ENCODE measurements around the gene GNAI3.

DNA sequence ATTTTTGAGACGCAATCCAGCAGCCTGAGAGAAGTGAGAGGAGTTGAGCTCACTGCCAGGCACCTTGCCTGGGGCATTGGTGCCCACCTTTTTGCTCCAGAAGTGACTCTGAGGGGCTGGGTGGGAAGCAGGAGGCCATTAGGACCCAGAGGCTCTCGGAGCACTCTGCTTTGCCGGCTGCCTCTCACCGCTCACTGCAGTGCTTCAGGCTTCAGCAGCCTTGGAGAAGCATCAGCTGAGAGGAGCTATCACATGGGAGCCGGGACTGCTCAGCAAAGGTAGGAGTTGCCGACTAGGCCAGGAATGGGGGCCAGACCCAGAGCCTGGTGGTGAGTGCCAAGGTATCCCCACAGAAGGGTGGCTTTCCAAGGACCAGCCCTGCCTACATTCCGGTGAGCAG is 8.7 kb upstream of the GNAI3 start, which contains the start of gene GPR61:
- TF ChIP-seq, protein P1, sequence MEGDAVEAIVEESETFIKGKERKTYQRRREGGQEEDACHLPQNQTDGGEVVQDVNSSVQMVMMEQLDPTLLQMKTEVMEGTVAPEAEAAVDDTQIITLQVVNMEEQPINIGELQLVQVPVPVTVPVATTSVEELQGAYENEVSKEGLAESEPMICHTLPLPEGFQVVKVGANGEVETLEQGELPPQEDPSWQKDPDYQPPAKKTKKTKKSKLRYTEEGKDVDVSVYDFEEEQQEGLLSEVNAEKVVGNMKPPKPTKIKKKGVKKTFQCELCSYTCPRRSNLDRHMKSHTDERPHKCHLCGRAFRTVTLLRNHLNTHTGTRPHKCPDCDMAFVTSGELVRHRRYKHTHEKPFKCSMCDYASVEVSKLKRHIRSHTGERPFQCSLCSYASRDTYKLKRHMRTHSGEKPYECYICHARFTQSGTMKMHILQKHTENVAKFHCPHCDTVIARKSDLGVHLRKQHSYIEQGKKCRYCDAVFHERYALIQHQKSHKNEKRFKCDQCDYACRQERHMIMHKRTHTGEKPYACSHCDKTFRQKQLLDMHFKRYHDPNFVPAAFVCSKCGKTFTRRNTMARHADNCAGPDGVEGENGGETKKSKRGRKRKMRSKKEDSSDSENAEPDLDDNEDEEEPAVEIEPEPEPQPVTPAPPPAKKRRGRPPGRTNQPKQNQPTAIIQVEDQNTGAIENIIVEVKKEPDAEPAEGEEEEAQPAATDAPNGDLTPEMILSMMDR (IDR thresholded peaks at IDR 0.05) = no peak
- no peak for TF ChIP-seq POLR2A (IDR thresholded peaks at IDR 0.05; ENCODE audit: low read length)
- TF ChIP-seq, protein P2, sequence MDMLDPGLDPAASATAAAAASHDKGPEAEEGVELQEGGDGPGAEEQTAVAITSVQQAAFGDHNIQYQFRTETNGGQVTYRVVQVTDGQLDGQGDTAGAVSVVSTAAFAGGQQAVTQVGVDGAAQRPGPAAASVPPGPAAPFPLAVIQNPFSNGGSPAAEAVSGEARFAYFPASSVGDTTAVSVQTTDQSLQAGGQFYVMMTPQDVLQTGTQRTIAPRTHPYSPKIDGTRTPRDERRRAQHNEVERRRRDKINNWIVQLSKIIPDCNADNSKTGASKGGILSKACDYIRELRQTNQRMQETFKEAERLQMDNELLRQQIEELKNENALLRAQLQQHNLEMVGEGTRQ (IDR thresholded peaks at IDR 0.05) = no peak
- TF ChIP-seq EP300 (IDR thresholded peaks at IDR 0.05) = no peak
- TF ChIP-seq, protein P3, sequence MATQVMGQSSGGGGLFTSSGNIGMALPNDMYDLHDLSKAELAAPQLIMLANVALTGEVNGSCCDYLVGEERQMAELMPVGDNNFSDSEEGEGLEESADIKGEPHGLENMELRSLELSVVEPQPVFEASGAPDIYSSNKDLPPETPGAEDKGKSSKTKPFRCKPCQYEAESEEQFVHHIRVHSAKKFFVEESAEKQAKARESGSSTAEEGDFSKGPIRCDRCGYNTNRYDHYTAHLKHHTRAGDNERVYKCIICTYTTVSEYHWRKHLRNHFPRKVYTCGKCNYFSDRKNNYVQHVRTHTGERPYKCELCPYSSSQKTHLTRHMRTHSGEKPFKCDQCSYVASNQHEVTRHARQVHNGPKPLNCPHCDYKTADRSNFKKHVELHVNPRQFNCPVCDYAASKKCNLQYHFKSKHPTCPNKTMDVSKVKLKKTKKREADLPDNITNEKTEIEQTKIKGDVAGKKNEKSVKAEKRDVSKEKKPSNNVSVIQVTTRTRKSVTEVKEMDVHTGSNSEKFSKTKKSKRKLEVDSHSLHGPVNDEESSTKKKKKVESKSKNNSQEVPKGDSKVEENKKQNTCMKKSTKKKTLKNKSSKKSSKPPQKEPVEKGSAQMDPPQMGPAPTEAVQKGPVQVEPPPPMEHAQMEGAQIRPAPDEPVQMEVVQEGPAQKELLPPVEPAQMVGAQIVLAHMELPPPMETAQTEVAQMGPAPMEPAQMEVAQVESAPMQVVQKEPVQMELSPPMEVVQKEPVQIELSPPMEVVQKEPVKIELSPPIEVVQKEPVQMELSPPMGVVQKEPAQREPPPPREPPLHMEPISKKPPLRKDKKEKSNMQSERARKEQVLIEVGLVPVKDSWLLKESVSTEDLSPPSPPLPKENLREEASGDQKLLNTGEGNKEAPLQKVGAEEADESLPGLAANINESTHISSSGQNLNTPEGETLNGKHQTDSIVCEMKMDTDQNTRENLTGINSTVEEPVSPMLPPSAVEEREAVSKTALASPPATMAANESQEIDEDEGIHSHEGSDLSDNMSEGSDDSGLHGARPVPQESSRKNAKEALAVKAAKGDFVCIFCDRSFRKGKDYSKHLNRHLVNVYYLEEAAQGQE (IDR thresholded peaks at IDR 0.05) = no peak
- no peak for TF ChIP-seq NR3C1 (IDR thresholded peaks at IDR 0.05)

Measured in A549 (cell line).